ENCODE data around the gene MLF2.

- TF ChIP-seq CTCF (IDR thresholded peaks at IDR 0.05; ENCODE audit: poor library complexity, severe bottlenecking) (no peak), EP300 (conservative IDR thresholded peaks at IDR 0.05; ENCODE audit: poor library complexity, severe bottlenecking) (no peak), REST (IDR thresholded peaks at IDR 0.05; ENCODE audit: borderline replicate concordance) (no peak), RAD21 (conservative IDR thresholded peaks at IDR 0.05) (no peak), SMC3 (conservative IDR thresholded peaks at IDR 0.05; ENCODE audit: poor library complexity) (no peak), EZH2 (IDR thresholded peaks at IDR 0.05; ENCODE audit: borderline replicate concordance, insufficient read depth, low read length, poor library complexity, severe bottlenecking) (no peak), POLR2AphosphoS5 (IDR thresholded peaks at IDR 0.05) (no peak), MXI1 (conservative IDR thresholded peaks at IDR 0.05; ENCODE audit: poor library complexity, severe bottlenecking) (no peak)
Observed at GRCh38 chr12:6779708-6780432, 26.9 kb upstream of the MLF2 start.
